G401 (cell line): ENCODE measurements around the gene NLRC5. TPM values are rescaled to one million over a fixed set of nuclear protein-coding genes. Genes with fewer than 3 reads are reported as not detected.
A peak's percentile ranks its signal among the peaks of the same experiment; 100 is the strongest.

ENCODE experiments used
- DNase-seq: peaks from one replicate; pipeline ENCODE4 v3.0.0-alpha.2; 2015; ENCODE audit warnings: low spot score
- in situ Hi-C: cut with HindIII; loops from 2 replicates; pipeline ENCODE4 v1.10.0; 2016; ENCODE audit warnings: low sequenced_read_pairs, mixed read lengths
- total RNA-seq: library from RNA; depleted of rRNA; stranded (reverse); fragments of >200 nt; shearing (Covaris generic); gene quantifications from 2 replicates; pipeline ENCODE4 v1.2.3, GENCODE V29; 2014

The NLRC5 gene
- total RNA-seq, 1 experiment from 2014 or later: 0.07 TPM

DNA sequence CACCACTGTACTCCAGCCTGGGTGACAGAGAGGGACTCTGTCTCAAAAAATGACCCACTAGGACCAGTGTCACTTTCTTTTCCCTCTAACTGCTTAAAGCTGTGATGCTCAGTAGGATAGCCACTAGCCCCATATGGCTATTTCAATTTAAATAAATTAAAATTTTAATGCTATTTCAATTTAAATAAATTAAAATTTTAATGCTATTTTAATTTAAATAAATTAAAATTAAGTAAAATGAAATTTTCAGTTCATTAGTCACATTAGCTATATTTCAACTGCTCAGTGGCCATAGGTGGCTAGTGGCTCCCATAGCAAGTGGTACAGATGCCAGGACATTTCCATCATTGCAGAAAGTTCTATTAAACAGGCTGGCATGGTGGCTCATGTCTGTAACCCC, 43.0 kb downstream of the NLRC5 start:
- DNase-seq: no peak
- in situ Hi-C loops: no loop called here

DNA sequence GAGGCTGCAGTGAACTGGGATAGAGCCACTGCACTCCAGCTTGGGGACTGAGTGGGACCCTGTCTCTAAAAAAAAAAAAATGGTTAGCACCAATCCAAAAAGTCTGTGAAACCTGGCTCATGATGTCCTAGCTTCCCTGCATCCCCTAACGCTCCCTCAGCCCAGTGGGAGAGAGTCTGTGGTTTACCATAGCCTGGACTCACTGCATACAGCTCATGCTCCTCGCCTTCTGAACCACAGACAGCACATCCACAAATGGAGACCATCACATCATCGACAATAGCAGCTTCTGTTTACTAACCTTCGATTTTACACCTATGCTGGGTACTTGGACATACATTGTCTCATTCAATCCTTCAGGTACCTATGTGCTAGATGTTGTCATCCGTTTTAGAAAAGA, 43.6 kb downstream of the NLRC5 start:
- in situ Hi-C loops: no loop called here
- no peak for DNase-seq

DNA sequence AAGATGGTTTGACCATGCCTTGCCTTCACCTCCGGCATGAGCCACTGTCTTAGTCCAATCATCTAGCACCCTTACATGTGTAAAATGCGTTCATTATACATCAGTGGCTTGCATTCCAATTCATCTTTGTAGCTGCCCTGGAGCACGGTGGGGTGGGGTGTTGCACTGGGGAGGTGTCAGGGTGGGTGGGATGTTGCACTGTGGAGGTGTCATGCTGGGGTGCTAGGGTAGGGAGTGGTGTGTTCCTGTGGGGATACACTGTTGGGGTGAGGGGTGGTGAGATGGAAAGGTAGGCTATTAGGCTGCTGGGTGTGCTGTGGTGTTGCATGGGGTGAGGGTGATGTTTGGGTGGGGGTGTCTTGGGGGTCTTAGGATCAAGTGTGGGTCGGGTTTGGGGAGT, 47.0 kb downstream of the NLRC5 start:
- DNase-seq: no peak
- in situ Hi-C loops: no loop called here

DNA sequence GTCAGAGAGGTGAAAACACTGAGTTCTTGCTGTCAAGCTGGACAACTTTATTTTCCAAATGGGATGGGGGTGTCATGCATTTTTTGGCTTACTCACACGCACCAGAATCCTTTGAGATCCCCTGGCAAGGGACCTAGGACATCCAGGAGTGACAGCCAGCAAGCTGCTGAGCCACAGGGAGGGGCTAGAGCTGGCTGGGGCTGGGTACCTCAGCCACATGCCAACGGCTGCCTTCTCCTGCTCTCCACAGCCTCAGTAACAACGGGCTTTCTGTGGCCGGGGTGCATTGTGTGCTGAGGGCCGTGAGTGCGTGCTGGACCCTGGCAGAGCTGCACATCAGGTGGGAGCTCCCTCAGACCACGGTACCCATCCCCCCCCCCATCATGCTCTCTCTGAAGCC, 47.6 kb downstream of the NLRC5 start:
- DNase-seq: no peak
- in situ Hi-C loops: no loop called here

DNA sequence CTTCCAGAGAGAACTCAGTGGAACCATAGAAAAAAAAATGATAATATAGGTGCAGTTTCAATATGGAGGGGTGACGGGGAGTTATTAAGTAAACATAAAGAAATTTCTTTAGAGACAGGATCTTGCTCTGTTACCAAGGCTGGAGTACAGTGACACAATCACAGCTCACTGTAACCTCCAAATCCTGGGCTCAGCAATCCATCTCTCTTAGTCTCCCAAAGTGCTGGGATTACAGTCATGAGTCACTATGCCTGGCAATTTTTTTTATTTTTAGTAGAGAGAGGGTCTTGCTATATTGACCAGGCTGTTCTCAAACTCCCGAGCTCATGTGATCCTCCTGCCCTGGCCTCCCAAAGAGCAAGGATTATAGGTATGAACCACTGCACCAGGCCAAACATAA, 48.8 kb downstream of the NLRC5 start:
- in situ Hi-C loops: no loop called here
- DNase-seq: no peak

DNA sequence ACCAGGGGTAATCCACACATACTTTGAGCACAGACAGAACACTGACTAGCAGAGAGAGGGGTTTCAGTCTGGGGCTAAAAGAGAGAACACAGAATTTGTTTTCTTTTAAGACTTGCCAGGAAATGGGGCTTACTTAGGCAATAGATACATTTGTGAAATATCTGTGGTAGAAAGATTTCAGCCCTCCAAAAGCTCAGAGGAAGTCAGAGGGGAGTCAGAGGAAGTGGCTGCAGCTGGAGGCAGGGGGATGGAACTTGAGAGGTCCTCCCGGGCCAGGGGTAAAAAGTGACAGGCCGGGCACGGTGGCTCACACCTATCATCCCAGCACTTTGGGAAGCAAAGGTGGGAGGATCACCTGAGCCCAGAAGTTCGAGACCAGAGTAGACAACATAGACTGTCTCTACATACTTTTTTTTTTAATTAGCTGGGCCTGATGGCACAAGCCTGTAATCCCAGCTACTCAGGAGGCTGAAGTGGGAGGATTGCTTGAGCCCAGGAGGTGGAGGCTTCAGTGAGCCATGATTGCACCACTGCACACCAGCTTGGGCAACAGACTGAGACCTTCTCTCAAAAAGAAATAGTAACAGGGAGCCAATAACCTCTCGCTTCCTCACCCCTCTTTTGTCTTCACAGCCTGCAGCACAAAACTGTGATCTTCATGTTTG, 49.9 kb downstream of the NLRC5 start:
- in situ Hi-C loops: no loop called here
- DNase-seq: no peak

DNA sequence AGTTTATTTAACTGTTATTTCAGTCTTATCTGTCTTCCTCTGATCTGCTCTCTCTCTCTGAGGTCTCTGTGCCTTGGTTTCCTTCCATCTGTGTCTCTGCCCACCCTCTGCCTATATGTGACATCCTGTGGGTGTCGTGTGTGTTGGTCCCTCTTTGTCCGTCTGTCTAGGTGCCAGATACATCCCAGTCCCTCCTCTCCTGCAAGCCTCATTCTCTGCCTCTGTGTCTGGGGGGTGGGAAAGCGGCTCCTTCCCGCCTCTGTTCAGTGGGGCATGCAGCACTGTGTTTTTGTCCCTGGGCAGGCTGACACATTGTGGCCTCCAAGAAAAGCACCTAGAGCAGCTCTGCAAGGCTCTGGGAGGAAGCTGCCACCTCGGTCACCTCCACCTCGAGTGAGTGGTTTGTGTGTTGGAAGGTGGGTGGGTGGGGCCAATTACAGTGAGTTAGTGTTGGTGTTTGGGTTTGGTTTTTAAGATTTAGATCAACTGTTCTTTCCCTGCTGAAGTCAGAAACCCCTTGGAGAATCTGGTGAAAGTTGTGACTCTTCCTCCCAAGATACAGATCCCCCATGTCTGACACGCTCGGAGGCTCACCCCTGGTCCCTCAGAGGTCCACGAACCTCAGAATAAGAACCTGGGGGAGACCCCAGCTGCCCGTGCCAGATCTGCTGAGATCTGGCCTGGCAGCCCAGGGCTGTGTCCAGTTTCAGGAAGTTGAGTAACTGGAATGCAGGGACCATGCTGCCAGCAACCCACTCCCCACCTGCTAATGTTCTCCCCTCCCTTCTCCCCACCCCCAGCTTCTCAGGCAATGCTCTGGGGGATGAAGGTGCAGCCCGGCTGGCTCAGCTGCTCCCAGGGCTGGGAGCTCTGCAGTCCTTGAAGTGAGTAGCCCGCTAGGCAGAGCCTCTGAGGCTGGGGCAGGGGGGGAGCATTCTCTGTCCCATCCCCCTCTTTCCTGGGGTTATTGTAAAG, 52.1 kb downstream of the NLRC5 start:
- in situ Hi-C loops: no loop called here
- no peak for DNase-seq

DNA sequence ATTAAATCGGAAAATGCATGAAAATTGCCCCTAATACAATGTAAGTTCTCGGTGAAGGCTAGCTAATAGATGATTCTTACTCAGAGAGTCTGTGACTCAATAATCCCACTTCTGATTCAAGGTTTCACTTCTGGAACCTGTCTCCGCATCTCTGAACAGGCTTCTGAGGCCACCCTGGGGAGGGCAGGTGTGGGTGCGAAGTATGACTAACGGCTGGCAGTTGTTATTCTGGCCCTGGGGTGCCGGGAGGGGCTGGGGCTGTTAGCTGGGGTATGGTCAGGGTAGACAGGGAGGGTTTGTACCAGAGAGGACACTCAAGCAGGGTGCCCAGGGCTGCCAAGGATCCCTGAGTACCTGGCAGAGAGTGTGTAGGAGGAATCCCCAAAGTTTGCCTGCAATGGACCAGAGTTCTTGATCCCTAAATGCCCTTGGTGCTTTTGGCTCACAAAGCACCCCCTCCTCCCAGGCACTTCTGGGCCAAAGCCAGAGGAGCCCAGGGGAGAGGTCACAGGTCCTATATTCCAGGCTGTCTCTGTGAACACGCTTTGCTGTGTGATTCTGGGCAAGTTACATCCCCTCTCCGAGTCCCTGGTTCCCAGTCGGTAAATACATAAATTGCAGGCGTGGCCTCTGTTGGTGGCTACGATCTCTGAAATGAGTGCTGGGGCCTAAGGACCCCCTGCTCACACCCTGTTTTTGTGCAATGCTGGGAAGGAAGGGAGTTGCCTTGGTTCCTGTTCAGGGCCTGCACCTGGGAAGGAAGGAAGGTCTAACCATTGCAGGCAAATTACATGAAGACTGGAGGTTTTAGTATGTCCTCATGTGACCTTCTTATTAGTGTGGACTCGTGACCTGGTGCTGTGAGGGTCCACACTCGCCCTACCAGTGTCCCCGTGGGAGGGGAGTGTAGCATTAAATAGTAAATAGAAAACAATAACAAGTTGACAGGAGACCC, 53.1 kb downstream of the NLRC5 start:
- no peak for DNase-seq
- in situ Hi-C loops: no loop called here

DNA sequence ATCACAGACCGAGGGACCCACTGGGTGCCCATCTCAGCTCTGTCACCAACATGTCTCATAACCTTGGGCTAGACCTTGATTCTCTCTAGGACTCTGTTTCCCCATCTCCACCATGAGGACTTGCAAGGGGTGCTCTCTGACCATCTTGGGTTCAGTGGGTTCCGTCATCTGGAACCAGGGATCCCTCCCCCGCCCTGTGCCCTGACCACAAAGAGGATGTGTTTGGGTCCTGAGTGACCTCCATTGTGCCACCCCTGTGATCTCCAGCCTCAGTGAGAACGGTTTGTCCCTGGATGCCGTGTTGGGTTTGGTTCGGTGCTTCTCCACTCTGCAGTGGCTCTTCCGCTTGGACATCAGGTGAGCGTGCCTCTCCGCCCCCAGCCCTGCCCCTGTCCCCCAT, 53.9 kb downstream of the NLRC5 start:
- DNase-seq: no peak
- in situ Hi-C loops: no loop called here

DNA sequence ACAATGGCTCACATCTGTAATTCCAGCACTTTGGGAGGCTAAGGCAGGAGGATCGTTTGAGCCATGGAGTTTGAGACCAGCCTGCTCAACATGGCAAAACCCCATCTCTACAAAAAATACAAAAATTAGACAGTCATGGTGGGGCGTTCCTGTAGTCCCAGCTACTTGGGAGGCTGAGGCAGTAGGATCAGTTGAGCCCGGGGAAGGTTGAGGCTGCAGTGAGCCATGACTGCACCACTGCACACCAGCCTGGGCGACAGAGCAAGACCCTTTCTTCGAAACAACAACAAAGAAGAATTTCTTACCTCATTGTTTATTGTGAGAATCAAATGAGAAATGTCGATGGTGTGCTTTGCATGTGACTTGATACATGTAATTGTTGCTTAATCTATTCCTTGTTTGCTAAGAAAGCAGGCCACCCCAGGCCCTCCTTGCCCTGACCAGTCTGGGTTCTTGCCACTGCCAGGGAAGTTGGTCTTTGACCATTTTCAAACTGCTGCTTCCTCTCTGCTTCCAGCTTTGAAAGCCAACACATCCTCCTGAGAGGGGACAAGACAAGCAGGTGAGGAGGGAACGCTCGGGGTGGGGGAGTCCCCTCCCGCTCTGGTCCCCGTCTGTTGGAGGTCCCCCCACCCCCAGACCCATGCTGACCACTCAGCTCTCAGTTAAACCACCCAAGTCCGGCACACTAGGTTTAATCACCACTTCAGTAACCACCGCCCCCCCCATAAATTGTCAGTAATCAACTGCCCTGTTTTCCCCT, 55.8 kb downstream of the NLRC5 start:
- in situ Hi-C loops: no loop called here
- DNase-seq: no peak

DNA sequence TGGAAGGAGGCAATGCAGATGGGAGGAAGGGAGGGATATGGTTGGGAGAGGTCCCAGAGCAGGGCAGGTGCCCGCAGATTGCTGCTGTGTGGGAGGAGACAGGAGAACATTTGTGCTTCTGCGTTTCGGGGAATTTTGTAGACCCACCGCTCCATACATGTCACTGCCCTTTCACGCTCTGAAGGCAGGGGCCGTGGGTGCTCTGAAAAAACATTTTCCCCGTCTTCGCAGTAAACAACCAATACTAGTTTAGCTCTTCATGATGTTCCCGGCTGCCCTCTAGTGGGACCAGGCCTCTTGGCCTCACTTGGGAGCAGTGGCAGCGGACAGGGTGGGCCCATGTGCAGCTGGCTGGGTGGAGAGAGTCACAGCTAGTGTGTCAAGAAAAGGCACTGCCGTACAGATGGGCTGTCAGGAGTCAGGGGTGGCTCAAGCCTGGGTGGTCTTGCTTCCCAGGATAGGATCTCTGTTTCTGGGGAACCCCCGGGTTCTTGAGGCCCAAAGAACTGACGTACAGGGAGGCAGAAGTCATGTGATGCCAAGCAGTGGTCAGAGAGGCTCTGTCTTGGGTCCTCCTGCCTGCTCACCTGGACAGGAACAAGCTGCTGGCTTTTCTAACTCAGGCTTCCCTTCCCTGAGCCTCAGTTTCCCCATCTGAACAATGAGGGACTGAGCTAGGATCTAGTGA, 56.5 kb downstream of the NLRC5 start:
- peak; percentile 50 for DNase-seq
- in situ Hi-C loops: no loop called here

DNA sequence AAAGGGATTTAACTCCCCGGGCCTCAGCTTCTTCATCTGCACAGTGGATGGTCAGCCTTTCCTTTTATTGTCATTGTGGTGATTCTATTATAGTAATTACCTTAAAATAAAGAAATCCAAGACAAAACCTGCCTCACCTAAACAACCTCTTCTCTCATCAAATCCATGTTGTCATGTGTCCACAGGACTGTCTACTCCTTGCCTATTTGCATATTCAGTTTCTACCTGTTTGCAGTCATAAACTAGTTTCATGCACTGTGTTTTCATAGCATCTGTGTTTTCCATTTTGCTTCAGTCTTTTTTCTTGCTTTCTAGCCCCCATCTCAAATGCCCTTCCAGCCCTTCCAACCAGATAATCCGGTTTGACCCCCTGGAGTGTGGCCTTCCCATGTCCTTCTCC, 58.7 kb downstream of the NLRC5 start:
- DNase-seq: no peak
- in situ Hi-C loops: no loop called here

DNA sequence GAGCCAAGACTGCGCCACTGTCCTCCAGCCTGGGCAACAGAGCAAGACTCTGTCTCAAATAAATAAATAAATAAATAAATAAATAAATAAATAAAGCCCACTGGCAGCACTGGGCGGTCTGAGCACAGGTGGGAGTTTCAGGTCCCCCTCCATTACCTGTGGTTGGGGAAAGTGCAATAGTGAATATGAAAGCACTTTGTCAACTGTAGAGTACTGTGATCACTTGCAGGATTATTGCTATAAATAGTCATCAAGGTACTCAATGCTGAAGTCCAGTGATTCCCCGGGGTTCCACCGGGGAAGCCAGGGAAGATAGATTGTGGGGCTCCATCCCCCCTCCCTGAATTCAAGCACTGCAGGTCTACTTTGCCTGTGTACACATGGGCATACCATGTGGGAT, 60.3 kb downstream of the NLRC5 start:
- DNase-seq: no peak
- in situ Hi-C loops: loop anchor here (25.0 kb wide), 1 partner anchor 87 kb away; the partner anchor contains the start of gene CETP

DNA sequence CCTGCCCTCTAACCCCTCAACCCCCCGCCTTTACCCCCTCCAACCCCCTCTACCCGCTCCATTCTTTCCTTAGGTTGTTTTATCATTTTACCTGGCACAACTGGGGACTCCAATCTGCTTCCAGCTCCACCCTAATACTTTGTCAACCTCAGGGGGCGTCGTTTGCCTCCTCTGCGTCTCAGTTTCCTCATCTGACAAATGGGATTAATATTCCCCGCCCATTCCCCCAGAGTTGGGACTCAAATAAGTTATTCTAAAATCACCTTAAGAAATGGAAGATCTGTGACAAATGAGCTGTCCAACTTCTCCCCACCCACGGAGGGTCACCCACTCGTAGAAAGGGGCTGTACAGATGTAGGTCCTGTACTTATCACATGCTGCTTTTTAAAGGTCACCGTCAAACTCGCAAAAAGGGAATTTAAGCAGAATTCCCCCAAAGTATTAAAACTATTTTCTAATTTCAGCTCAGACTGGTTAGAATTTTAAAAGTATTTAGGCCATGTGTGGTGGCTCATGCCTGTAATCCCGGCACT, 62.4 kb downstream of the NLRC5 start:
- in situ Hi-C loops: loop anchor here (25.0 kb wide), 1 partner anchor 89 kb away; the partner anchor contains the start of gene CETP
- DNase-seq: no peak

DNA sequence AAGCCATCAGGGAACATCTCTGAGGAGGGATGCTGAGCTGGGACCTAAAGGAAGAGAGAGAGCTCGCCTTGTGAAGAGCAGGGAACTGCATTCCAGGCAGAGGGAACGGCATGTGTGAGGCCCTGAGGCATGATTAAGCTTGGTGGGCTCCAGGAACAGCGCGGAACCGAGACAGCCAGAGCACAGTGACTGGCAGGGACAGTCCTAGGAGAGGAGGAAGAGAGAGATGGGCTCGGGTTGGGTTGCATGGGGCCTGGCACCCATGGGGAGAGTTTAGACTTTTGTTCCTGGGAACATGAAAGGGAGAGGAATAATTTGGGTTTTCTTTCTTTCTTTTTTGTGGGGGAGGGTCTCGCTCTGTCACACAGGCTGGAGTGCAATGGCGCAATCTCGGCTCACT, 63.8 kb downstream of the NLRC5 start:
- no peak for DNase-seq
- in situ Hi-C loops: loop anchor here (25.0 kb wide), 1 partner anchor 91 kb away; the partner anchor contains the start of gene CETP

DNA sequence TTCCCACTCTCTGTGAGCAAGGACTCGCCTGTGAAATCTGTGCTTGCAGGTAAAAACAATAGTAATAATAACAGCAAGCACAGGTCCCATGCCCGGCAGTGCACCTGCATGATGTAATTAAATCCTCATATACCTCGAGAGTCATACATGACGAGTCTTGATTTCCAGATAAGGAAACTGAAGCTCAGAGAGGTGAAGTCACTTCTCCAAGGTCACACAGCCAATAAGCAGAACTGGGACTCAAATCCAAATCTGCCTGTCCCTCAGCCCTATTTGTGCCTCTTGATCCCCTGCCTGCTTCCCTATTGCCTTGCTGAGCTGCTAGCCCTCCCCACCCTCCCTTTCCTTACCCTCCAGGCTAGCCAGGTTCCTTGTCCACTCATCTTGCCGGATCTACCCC, 65.0 kb downstream of the NLRC5 start:
- in situ Hi-C loops: loop anchor here (25.0 kb wide), 1 partner anchor 92 kb away; the partner anchor contains the start of gene CETP
- DNase-seq: no peak

DNA sequence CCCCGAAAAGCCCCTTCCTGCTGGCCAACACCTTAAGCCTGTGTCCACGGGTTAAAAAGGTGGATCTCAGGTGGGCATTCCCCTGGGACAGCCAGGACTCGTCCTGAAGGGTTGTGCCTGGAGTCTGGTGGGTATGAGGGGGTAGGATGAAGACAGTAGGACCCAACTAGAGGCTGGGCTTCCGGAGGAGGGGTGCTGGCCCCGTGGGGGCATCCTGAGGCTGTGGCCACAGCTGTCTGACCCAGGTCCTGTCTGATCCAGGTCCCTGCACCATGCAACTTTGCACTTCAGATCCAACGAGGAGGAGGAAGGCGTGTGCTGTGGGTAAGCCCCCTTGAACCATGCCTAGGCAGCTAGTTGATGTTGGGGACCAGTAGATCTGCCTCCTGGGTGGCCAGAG, 65.4 kb downstream of the NLRC5 start:
- DNase-seq: no peak
- in situ Hi-C loops: loop anchor here (25.0 kb wide), 1 partner anchor 92 kb away; the partner anchor contains the start of gene CETP

DNA sequence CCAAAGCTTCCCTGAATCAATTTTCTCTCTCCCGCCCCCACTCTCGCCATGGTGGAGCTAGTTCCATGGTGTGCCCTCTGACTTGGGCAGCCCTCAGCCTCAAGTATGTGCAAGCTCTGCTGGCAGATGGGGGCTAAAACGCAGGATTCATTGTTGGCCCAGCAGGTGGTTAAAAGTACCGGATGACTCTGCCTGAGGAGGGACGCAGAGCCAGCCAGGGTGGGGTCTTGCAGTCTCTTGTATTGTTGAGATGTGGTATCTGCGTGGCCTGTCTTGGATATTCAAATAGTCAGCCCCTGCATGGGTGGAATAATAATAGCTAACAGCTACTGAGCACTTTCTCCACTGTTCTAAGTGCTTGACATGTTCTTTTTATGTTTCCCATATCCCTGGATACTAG, 66.3 kb downstream of the NLRC5 start:
- in situ Hi-C loops: loop anchor here (25.0 kb wide), 1 partner anchor 93 kb away; the partner anchor contains the start of gene CETP
- DNase-seq: no peak
